Neural progenitor cell (in vitro differentiated cells): ENCODE results near the gene AUTS2.

ENCODE experiments used
- EZH2 ChIP-seq: fragments of 200-600 bp; sonication (generic); IDR thresholded peaks from 2 replicates; pipeline ENCODE4 v1.6.1; 2017; ENCODE audit warnings: antibody characterized with exemption, mild to moderate bottlenecking, moderate library complexity
- TF ChIP-seq, protein P1 (sequence below): fragments of 200-600 bp; sonication (generic); IDR thresholded peaks from 2 replicates; pipeline ENCODE4 v1.5.1; 2017; ENCODE audit warnings: antibody characterized with exemption, mild to moderate bottlenecking

GRCh38 chr7:70313271-70313670 lies 715.0 kb downstream of the AUTS2 start:
- TF ChIP-seq EZH2, result no peak
- TF ChIP-seq, protein P1, sequence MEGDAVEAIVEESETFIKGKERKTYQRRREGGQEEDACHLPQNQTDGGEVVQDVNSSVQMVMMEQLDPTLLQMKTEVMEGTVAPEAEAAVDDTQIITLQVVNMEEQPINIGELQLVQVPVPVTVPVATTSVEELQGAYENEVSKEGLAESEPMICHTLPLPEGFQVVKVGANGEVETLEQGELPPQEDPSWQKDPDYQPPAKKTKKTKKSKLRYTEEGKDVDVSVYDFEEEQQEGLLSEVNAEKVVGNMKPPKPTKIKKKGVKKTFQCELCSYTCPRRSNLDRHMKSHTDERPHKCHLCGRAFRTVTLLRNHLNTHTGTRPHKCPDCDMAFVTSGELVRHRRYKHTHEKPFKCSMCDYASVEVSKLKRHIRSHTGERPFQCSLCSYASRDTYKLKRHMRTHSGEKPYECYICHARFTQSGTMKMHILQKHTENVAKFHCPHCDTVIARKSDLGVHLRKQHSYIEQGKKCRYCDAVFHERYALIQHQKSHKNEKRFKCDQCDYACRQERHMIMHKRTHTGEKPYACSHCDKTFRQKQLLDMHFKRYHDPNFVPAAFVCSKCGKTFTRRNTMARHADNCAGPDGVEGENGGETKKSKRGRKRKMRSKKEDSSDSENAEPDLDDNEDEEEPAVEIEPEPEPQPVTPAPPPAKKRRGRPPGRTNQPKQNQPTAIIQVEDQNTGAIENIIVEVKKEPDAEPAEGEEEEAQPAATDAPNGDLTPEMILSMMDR, result no peak
